NCI-H526 treated with DMSO at 0.1 percent for 48 hours (cell line): ENCODE measurements around the gene RECK.

ENCODE experiments used
- DNase-seq: peaks from one replicate; lab custom pipeline; 2025; lab: John Stamatoyannopoulos, UW

Gene RECK

DNA sequence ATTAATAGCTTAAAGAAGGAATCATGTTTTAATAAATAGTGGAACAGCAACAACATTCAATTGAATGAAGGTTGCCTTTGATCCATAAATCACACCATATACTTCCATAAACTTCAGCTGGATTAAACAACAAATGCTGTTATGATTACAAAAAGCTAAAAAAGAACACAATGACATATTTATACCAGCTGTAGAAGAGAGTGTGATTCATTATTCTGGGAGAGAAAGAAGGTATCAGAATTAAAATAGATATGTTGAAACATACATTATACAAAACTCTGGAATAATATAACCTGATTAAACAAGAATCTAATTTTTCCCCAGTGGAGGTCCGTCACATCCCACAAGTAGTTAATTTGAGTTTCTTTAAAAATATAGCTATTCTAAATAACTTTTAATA is 7.5 kb upstream of the RECK start:
- DNase-seq = no peak

DNA sequence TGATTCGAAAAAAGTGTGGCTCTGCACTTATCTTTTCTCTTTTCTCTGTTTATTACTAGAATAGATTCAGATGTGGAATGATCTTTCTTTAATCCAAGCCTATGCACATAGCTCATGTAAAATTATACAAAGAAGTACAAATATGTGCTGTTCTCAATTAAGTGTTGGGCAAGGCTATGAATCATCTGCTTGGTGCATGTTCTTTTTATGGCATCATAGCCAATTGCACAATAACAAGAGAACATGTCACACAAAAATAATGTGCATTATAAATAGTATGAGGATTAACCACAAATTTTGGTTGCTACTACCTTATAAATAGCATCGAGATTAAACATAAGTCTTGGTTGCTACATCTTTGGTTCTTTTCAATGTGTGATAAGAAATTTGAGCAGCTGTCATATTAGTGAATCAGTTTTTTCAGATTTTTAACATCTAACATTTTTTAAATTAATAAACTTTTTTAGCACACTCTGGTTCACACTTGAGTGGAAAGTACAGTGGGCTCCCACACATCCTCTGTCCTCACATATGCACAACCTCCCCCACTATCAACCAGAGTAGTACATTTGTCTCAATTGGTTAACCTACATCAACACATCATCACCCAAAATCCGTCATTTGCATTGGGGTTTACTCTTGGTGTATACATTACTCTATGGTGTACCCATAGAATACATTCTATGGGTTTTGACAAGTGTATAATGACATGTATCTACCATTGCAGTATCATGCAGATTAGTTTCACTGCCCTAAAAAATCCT is 6.8 kb upstream of the RECK start:
- no peak for DNase-seq

DNA sequence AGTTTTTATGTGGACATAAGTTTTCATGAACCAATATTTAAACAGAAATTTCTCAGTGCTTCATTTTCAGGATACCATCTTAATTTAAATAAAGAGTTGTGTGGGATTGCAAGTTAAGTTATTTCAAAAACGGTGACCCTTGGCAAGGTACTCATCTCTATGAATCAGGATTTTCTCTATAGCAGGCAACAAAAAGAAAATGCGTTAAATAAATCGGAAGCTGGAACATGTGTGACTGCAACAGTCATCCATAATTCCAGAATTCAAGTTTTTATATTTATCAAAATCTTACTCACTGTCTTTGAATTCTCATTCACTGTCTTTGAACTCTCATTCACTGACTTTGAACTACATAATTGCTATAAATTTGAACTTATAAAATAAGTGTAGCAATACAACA is 5.8 kb upstream of the RECK start:
- no peak for DNase-seq

DNA sequence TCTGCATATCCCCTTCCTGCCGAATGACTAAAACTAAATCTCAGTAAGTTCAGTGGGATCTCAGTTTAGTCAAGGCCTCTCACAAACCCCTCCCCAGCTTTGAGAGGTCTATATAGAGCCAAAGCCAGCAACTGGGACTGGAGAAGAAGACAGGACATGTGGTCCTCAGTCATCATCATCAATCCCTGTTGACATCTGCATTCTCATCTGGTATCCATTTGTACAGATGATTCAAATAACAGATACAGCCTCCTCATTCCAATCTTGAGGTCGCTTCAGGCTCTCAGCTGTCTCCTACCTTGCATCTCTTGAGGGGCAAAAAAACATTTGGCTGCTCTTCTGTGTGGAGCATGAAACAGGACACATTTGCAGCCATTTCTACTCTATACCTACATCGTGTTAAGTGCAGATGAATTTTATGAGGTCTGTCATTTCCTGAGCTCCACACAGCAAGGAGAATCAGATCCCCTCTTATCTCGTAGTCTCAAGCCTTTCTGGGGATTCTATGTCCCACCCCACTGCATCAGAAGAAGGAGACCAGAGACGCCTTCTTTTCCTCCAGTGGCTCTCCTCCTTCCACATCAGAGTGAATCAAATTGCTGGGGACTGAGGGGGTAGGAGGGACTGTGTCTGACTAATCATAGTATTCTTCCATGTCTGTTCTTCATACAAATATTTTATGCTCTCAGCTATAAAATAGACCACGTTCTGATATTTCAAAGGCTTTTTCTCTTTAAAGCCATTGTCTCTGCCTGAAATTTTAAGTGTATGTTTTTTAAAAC is 4.7 kb upstream of the RECK start:
- DNase-seq = no peak

DNA sequence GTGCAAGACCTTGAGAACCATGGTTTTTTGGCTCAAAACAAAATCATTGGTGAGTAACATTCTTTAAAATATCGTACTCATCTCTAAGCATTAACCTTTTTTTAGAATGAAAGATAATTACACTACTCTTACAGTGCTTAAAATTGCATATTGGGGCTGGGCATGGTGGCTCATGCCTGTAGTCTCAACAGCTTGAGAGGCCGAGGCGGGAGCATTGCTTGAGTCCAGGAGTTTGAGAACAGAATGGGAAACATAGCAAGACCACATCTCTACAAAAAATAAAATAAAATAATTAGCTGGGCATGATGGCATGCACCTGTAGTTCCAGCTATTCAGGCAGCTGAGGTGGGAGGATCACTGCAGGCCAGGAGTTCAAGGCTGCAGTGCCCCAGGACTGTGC is 2.9 kb upstream of the RECK start:
- no peak for DNase-seq

DNA sequence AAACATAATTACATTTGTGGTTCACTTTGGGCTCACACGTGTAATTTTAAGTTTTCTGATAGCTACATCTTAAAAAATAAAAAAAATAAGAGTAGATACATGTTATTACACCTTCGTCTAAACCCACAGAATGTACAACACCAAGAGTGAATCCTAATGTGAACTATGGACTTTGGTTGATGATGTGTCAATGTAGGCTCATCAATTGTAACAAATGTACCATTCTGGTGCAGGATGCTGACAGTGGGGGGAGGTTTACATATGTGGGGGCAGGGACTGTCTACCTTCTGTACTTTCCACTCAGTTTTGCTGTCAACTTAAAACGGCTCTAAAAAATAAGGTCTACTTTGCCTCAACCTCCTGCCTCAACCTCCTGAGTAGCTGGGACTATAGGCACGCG is 2.5 kb upstream of the RECK start:
- no peak for DNase-seq

DNA sequence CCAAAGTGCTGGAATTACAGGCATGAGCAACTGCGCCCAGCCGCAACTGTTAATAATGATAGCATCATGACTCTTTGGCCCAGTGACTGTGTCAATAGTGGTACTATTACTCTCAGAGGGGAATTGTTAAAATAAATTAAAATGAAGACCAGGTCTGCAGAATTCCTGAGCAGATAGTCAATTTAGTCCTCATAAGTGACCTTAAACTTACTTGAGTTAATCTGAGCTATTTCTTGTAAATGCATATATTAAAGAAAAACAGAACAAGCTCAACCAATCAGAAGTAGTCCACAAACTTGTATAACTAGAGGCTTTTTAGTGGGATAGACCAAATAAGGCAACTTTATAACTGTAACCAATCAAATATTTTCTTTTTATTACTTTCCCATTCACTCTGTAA is 1.7 kb upstream of the RECK start:
- DNase-seq = no peak

DNA sequence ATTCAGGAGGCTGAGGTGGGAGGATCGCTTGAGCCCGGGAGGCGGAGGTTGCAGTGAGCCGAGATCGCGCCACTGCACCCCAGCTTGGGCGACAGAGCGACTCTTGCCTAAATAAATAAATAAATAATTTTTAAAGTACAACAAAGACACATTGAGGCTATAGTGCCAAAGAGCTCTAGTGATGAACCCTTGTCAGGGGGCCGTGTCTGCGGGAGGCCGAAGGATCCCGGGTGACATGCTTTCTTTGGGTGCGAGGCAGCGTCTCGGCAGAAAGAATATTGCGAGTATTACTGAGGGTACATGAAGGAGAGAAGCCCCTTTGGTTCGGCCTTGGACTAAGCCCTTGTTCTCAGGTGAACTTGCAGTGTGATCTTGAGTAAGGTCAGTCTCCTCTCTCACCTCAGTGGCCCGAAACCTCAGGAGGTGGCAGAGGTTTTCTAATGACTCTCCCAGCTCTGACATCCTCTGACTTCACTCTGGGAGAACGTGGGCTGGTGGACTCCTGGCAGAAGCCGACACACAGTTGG is 397 bp upstream of the RECK start:
- DNase-seq = no peak

DNA sequence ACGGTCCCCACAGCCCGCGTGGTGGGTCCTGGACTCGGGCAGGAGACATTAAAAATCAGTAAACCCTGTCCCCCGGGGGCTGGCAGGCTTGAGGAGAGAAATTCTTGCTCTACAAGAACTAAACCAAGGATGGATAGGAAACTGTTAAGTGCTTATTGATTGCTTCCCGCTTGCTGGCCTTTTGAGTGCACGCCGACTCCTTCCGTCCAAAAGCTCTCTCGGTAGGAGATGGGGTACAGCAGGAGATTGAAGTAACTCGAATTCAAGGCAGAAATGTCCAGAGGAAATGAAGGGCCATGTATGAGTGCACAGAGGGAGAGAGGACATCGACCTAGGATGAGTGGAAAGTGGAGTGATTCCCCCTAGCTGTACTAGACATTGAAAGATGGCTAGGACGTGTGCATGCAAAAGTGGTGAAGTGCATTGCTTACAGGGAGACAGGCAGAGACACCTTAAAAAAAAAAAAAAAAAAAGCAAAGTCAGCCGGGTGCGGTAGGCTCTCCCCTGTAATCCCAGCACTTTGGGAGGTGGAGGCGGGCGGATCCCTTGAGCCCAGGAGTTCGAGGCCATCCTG is 923 bp downstream of the RECK start:
- DNase-seq = no peak

DNA sequence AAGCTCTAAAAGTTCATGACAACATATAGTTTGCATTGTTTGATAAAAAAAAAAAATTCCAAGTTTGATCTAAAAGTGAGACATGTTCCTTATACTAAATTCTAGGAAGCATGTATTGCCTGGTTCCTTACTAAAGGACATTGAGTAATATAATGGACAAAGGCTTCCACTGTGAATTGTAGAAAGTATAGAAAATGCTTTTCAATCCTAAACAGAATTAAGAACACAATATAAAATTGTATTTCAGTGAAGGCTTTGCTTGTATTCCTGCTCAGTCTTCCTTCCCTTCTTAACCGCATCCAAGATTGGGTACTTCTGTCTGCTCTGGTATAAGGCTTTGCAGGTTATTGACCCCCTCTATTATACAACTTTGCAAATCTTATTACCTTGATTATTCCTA is 2.4 kb downstream of the RECK start:
- DNase-seq = no peak

DNA sequence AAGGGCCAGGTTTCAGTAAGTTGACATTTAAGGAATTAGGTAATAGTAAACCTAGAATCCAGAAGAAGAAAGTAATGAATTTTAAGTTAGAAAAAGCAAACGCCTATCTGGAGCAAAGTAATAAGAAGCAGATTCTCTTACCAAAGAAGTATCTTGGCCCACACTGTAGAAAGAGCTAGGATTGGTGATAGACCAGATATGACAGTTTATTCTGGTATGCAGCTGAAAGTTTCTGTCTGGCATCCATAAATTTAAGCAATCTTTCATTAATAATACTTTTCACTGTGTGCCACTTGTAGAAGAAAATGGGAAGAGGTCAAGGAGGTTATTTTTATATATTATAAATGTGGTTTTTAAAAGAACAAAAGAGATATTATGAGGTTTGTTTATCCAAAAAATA is 3.0 kb downstream of the RECK start:
- no peak for DNase-seq

DNA sequence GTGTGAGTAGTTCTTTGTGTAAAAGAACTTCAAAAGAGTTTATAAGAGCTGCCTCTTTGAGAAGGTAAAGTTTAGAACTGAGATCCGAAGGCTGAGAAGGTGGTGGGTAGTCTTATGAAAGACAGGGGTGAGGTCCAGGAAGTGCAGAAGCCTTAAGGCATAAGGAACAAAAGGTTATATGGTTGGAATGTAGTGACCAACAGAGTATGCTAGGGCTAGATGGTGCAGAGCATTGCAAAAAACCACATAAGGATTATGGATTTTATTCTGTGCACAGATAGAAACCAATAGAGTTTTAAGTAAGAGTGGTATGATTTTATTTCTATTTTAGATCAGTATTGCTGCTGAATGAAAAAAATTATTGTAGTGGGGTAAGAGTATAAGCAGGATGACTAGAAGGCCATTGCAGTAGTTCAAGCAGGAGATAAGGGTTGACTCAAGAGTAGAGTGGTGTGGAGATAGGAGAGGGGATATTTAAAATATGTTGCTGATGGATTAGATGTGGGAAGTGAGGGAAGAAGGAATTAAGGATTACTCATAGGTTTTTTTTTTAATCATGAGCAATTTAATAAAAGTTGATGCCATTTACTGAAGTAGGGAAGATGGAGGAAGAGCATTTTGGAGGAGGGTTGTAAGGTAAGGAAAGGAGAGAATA is 3.7 kb downstream of the RECK start:
- DNase-seq = no peak

DNA sequence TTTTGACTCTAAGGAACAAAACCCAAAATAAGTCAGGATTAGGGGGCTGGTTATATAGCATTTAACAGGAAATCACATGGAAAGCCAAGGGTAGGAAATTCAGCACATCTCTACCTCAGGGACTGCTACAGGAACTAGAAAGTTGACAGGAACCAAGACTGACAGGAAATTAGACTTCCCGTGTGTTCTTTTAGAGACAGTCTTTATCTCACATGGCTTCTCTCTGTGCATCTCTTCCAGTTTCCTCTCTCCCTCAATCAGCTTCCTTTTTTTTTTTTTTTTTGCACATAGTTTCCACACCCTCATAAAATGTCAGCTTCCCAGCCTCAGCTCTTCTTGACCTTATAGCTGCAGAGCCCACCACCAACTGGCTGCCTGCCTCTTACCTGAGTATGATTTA is 4.8 kb downstream of the RECK start:
- DNase-seq = no peak

DNA sequence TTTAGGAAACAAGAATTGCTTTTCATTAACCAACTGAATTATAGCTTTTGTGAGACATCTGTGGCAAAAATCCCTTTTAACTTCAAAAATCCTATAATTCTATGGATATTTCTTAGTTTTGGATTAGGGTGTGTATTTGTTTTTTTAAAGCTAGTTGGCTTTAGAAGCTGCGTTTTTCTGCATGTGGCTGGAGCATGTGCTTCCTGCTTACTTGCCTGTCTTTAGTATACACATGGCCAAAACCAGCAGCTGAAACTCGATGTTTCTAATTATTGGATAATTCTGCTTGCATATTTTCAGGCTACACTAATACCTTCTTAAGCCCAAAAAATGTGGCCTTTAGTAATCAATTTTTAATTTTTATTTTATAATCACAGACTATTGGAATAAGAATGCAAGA is 8.9 kb downstream of the RECK start:
- no peak for DNase-seq

DNA sequence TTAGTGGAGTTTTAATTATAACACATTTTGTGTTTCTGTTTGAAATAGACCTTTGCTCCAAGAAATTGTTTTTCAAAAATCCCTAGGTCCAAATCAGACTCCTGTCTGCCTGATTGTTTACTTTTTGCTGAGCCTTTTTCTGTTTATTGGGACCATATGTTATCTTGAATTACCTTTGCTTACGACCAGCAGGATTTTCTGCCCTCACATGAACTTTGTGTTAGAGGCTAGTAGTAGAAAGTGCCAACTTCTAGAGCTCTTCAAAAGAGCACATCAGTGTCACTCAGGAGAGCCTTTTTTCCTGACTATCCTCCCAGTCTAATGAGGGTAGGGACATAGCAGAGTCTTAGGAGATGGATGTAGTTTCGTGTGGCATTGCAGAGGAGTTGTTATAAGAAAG is 10.2 kb downstream of the RECK start:
- DNase-seq = no peak

DNA sequence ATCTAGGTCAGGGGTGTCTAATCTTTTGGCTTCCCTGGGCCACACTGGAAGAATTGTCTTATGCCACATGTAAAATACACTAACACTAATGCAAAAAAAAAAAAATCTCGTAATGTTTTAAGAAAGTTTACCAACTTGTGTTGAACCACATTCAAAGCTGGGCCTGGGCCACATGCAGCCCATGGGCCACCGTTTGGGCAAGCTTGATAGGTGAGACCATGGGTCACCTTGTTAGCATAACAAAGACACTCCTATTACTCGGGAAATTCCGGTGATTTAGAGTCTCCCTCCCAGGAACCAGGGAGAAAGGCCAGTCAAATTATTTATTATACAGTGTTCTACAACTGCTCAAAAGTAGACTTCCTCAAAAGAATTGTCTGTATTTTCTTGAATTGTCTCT is 12.7 kb downstream of the RECK start:
- DNase-seq = no peak

DNA sequence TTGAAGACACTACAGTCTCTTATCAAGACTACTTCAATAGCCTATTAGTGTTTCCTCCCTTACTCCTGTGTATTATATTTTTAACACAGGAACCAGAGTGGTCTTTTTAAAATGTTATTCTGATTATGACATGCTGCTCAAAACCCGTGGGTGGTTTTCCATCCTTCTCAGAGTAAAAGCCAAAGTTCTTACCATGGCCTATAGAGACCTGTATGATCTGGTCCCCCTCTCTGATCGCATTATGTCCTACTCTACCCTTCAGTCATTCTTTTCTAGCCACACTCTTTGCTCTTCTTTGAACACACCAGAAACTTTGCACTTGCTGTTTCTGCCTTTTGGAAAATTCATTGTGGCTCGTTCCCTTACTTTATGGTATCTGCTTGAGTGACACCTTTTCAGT is 13.8 kb downstream of the RECK start:
- DNase-seq = no peak

DNA sequence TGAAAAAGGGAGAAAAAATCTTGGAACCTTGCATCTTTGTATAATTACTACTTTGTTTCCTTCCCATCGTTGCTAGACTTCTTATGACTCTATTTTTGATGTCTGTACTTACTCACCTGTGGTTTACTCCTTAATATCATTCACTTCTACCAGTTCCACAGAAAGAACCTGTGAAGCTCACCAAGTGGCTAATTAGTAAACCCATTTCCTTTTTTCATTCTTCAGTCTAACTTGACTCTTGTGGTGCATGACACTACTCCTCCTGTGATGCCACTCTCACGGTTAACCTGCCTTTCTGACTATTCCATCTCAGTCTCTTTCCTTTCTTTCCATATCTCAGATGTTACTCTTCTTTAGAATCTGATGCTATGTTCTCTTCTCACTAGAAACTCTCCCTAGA is 14.6 kb downstream of the RECK start:
- no peak for DNase-seq

DNA sequence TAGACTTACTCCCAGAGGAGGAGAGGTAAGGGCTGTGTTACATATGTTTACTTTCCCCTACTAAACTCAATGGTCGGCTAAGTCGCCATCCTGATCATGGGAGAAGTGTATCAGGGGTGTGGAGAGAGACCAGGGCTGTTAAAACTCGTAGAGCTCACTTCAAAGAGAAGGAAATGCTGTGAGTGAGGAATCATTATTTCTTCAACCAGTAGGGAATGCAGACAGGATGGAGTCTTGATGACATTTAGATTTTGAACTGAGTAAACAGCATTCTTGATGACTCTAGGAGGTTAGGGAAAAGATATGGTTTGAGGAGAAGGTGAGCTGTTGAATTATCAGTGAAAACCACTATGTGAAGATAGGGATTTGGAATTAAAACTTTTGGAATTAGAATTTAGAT is 17.3 kb downstream of the RECK start:
- no peak for DNase-seq

DNA sequence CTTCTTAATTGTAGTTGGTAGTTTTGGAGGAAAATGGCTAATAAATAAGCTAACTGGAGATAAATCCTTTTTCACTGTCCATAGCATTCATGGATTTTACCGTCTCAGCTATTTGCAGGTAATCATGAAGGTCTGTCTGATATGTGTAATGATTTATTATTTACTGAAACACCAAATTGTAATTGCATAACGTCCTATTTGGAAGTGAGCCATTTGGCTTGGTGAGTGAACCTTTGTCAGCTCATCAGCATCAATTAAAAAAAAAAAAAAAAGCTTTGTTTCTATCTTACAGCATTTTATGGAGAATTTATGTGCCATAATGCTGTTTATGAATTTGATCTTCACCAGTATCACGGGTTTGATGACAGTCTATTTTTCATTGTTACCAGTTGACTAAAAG is 20.2 kb downstream of the RECK start:
- DNase-seq = no peak

DNA sequence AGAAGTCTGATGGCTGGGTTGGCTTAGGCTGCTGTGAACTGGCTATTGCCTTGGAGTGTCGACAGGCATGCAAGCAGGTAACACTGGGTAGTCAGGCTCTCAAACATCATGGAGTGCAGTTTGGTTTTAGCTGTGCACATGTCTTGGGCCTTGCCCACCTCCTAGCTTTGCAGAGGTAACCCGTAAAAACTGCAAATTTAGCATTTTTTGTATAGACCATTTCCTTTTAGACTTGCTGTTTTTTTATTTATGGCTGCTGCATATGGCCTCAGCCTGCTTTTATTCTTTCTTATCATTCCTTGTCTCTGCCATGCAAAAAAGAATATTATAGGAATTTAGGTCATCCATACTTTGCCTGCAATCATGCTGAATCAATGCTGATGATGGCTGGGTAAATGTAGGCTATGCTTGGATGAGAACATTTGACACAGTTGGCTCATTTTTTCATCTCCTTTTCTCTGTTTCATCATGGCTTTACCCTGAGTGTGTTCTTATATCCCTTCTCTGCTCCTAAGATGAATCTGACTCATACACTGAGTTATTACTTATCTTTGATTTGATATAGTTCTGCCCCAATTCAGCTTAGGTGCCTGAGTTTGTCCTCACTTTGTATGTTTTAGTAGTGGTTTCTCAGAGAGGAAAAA is 27.2 kb downstream of the RECK start:
- DNase-seq = no peak

DNA sequence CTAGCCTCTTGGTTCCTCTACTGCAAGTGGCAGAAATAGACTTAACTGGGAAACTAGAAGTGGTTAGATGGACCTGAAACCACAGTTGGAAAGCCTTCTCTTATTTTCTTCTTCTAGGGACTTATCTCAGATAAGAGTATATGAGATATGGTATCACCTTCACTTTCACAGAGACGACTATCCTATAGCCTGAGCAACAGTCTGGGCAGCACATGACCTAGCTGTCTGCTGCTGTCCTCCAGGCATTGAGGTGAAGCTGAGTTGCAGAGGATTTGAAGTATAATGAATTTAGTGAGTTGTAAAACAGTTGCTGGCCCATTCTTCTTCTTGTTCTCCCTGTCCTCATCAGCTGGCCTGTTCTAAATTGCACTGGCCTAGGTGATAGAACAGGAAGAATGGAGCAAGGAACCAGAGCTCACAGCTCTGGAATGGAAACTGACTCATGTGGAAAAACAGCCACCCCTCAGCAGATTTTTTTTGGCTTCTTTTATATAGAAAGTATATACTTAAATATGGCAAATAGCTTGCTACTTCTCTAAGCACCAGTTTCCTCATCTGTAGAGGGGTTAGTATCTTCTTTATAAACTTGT is 27.8 kb downstream of the RECK start:
- no peak for DNase-seq
